ENCODE data around the gene THADA. TPM values are rescaled to one million over a fixed set of nuclear protein-coding genes. Genes with fewer than 3 reads are reported as not detected.
A peak's percentile ranks its signal among the peaks of the same experiment; 100 is the strongest.

The THADA gene
- total RNA-seq, 1 donor from 2014 or later, result 29.3 TPM

GRCh38 chr2:43186679-43187374, 409.0 kb downstream of the THADA start:
- no peaks in the 10 kb centered on the region for H3K9me3 ChIP-seq (ENCODE audit: low read depth)
- H3K79me2 ChIP-seq (ENCODE audit: low read depth), result no peaks in the 10 kb centered on the region
- Mint-ChIP-seq H3K27me3 (ENCODE audit: insufficient read depth, low read depth) (peaks cover 11% of the 10 kb centered on the region), H3K36me3 (no peaks in the 10 kb centered on the region), H3K4me3 (no peak overlapping the region), H3K9me3 (no peaks in the 10 kb centered on the region), H3K27ac (peak overlapping the region; percentile 87), H3K4me1 (peaks cover 22% of the 10 kb centered on the region)
- no peak overlapping the region for H3K4me3 ChIP-seq
- H3F3A ChIP-seq (ENCODE audit: low read depth), result peaks cover 5% of the 10 kb centered on the region
- TF ChIP-seq CTCF (IDR thresholded peaks at IDR 0.05) (no peak), EZH2phosphoT487 (IDR thresholded peaks at IDR 0.05) (no peak), EZH2 (IDR thresholded peaks at IDR 0.05) (no peak)
- H3K4me2 ChIP-seq, result no peak overlapping the region
- no peaks in the 10 kb centered on the region for H3K27me3 ChIP-seq
- no peaks in the 10 kb centered on the region for H3K36me3 ChIP-seq
- peak overlapping the region; percentile 73 for H2AFZ ChIP-seq (replicated peaks)
- DNase-seq (ENCODE audit: low spot score), result no peak
- no peaks in the 10 kb centered on the region for H4K20me1 ChIP-seq (ENCODE audit: low read depth)
- H3K9ac ChIP-seq, result no peak overlapping the region
- H3K27ac ChIP-seq, result no peak overlapping the region
- H3K4me1 ChIP-seq, result peaks cover 9% of the 10 kb centered on the region

- Histone ChIP-seq H3K79me2 (ENCODE audit: low read depth) (no peaks in the 10 kb centered on the region), H3K4me2 (no peak overlapping the region), H3K9ac (no peak overlapping the region), H4K20me1 (ENCODE audit: low read depth) (no peaks in the 10 kb centered on the region), H3F3A (ENCODE audit: low read depth) (peaks cover 6% of the 10 kb centered on the region), H2AFZ (replicated peaks) (peak overlapping the region; percentile 73), H3K27me3 (no peaks in the 10 kb centered on the region), H3K9me3 (ENCODE audit: low read depth) (no peaks in the 10 kb centered on the region), H3K36me3 (no peaks in the 10 kb centered on the region), H3K27ac (no peak overlapping the region), H3K4me3 (no peak overlapping the region), H3K4me1 (peaks cover 9% of the 10 kb centered on the region)
- Mint-ChIP-seq H3K27ac (peak overlapping the region; percentile 76), H3K36me3 (no peaks in the 10 kb centered on the region), H3K9me3 (no peaks in the 10 kb centered on the region), H3K27me3 (ENCODE audit: insufficient read depth, low read depth) (peaks cover 9% of the 10 kb centered on the region), H3K4me1 (peaks cover 17% of the 10 kb centered on the region), H3K4me3 (no peak overlapping the region)
- no peak for DNase-seq (ENCODE audit: low spot score)
- TF ChIP-seq CTCF (IDR thresholded peaks at IDR 0.05), result no peak
- no peak for TF ChIP-seq EZH2 (IDR thresholded peaks at IDR 0.05)
- no peak for TF ChIP-seq EZH2phosphoT487 (IDR thresholded peaks at IDR 0.05)
Observed at GRCh38 chr2:43186321-43186678, 409.5 kb downstream of the THADA start.

GRCh38 chr2:43185146-43185545, 410.7 kb downstream of the THADA start:
- Histone ChIP-seq H3K9ac (no peak overlapping the region), H3K4me3 (no peak overlapping the region), H3K4me2 (no peak overlapping the region), H3K27me3 (no peaks in the 10 kb centered on the region), H3K79me2 (ENCODE audit: low read depth) (no peaks in the 10 kb centered on the region), H3K9me3 (ENCODE audit: low read depth) (no peaks in the 10 kb centered on the region), H3K27ac (no peak overlapping the region), H3K36me3 (no peaks in the 10 kb centered on the region), H4K20me1 (ENCODE audit: low read depth) (no peaks in the 10 kb centered on the region), H3K4me1 (peaks cover 15% of the 10 kb centered on the region), H2AFZ (replicated peaks) (no peak overlapping the region), H3F3A (ENCODE audit: low read depth) (peaks cover 17% of the 10 kb centered on the region)
- Mint-ChIP-seq H3K4me3 (no peak overlapping the region), H3K27ac (peak overlapping the region; percentile 78), H3K27me3 (ENCODE audit: insufficient read depth, low read depth) (peaks cover 9% of the 10 kb centered on the region), H3K9me3 (no peaks in the 10 kb centered on the region), H3K36me3 (no peaks in the 10 kb centered on the region), H3K4me1 (peaks cover 19% of the 10 kb centered on the region)
- no peak for TF ChIP-seq EZH2 (IDR thresholded peaks at IDR 0.05)
- TF ChIP-seq EZH2phosphoT487 (IDR thresholded peaks at IDR 0.05), result no peak
- no peak for TF ChIP-seq CTCF (IDR thresholded peaks at IDR 0.05)
- DNase-seq (ENCODE audit: low spot score), result no peak

Measured in neural progenitor cell (in vitro differentiated cells).